Measurements from ENCODE around the gene PARD6A. TPM values are rescaled to one million over a fixed set of nuclear protein-coding genes. Genes with fewer than 3 reads are reported as not detected.

The PARD6A gene
- total and polyA plus RNA-seq, 2 of the 13 experiments (the other 11 are each of a cell fraction or from before 2014, with no cell fraction given) = 3.5 to 4.3 TPM

GRCh38 chr16:67709050-67709449 is 48.3 kb downstream of the PARD6A start (continued):
- TF ChIP-seq, protein P1, sequence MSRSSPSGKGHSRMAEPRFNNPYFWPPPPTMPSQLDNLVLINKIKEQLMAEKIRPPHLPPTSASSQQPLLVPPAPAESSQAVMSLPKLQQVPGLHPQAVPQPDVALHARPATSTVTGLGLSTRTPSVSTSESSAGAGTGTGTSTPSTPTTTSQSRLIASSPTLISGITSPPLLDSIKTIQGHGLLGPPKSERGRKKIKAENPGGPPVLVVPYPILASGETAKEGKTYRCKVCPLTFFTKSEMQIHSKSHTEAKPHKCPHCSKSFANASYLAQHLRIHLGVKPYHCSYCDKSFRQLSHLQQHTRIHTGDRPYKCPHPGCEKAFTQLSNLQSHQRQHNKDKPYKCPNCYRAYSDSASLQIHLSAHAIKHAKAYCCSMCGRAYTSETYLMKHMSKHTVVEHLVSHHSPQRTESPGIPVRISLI (CRISPR knock-in tag; IDR thresholded peaks at IDR 0.05; ENCODE audit: borderline replicate concordance) = peak; percentile 49; the same call in 1 of the 2 replicates
- peak; percentile 78 for TF ChIP-seq CEBPB (IDR thresholded peaks at IDR 0.05; ENCODE audit: borderline replicate concordance, low read depth, low read length)

GRCh38 chr16:67710607-67711006 is 49.8 kb downstream of the PARD6A start:
- ChIA-PET POLR2A (no interaction called here), CTCF (ENCODE audit: low intra/inter-chr PET ratio, low total read pairs) (no interaction called here)
- Histone ChIP-seq H2AFZ (ENCODE audit: low read length) (no peak overlapping the region), H3K9ac (ENCODE audit: insufficient read depth, low read depth, low read length) (no peak overlapping the region), H3K27me3 (ENCODE audit: control insufficient read depth in 1 of 2, insufficient read depth in 2 of 2, low read length in 2 of 2) (no peaks in the 10 kb centered on the region), H3K9me3 (ENCODE audit: low read length) (no peaks in the 10 kb centered on the region), H3K36me3 (replicated peaks in 1 of 2; ENCODE audit: control insufficient read depth in 1 of 2, insufficient read depth in 2 of 2, low read length in 2 of 2) (no peaks in the 10 kb centered on the region; a peak in 2 of 5 replicates), H3K4me1 (ENCODE audit: insufficient read depth, low read length) (peaks cover 19% of the 10 kb centered on the region), H3K27ac (ENCODE audit: extremely low read length, insufficient read depth, low read length) (no peak overlapping the region), H3K4me3 (replicated peaks in 1 of 3; ENCODE audit: insufficient read depth in 1 of 3, low read depth in 2 of 3, low read length in 3 of 3) (no peak overlapping the region), H3K4me2 (ENCODE audit: low read depth, low read length) (no peak overlapping the region), H4K20me1 (ENCODE audit: insufficient read depth, low read length) (no peaks in the 10 kb centered on the region), H3K79me2 (ENCODE audit: insufficient read depth, low read length) (peaks cover 40% of the 10 kb centered on the region)
- ATAC-seq = no peak
- FAIRE-seq = no peak
- DNase-seq (ENCODE audit: low spot score) = no peak
- in situ Hi-C loops (cut with HindIII; ENCODE audit: extremely low pct_ligation_motif_present, low pct_unique_long_range_greater_than_20kb) (no loop called here), intact Hi-C loops (cut with micrococcal nuclease; ENCODE audit: unreplicated experiment) (no loop called here)
- 98% methylated on average over 6 of the region's 6 CpGs for WGBS (ENCODE audit: low lambda C conversion rate)
- no peak for TF ChIP-seq ISL2 (CRISPR knock-in tag; IDR thresholded peaks at IDR 0.05)
- TF ChIP-seq ZBTB7B (CRISPR knock-in tag; IDR thresholded peaks at IDR 0.05) = no peak
- TF ChIP-seq DMTF1 (CRISPR knock-in tag; IDR thresholded peaks at IDR 0.05) = no peak
- TF ChIP-seq AKAP8 (CRISPR knock-in tag; IDR thresholded peaks at IDR 0.05) = no peak
- TF ChIP-seq ZNF780A (CRISPR knock-in tag; IDR thresholded peaks at IDR 0.05) = no peak
- no peak for TF ChIP-seq NRL (CRISPR knock-in tag; IDR thresholded peaks at IDR 0.05; ENCODE audit: borderline replicate concordance)
- TF ChIP-seq ZNF891 (CRISPR knock-in tag; IDR thresholded peaks at IDR 0.05) = no peak
- TF ChIP-seq MAFK (conservative IDR thresholded peaks at IDR 0.05 in 1 of 2, IDR thresholded peaks at IDR 0.05 in 1 of 2; ENCODE audit: low read length in 2 of 2) = no peak
- TF ChIP-seq HNF4A (CRISPR knock-in tag; IDR thresholded peaks at IDR 0.05) = no peak
- no peak for TF ChIP-seq ATAD3A (CRISPR knock-in tag; IDR thresholded peaks at IDR 0.05)
- BruUV-seq (replicated peaks) = no TSS peak

Other genes starting within 250 kb of the PARD6A start
- 0.36 and 1.1 TPM in 2 replicates for gene ZDHHC1, start 244.5 kb upstream of the PARD6A start, total RNA-seq (2016; rRNA removed; fragmentation: Illumina TruSeq; extraction: Trizol)
- gene ZDHHC1, start 244.5 kb upstream of the PARD6A start, polyA plus RNA-seq (2011; rRNA removed) = 0.47 and 0.51 TPM in 2 replicates
- gene HSD11B2, start 229.8 kb upstream of the PARD6A start, total RNA-seq (2016; rRNA removed; fragmentation: Illumina TruSeq; extraction: Trizol) = 6.7 and 13.6 TPM in 2 replicates
- 8.9 and 11.9 TPM in 2 replicates for gene HSD11B2, start 229.8 kb upstream of the PARD6A start, polyA plus RNA-seq (2011; rRNA removed)
- 49.5 and 51.1 TPM in 2 replicates for gene ATP6V0D1, start 179.8 kb upstream of the PARD6A start, total RNA-seq (2016; rRNA removed; fragmentation: Illumina TruSeq; extraction: Trizol)
- 54.2 and 61.3 TPM in 2 replicates for gene ATP6V0D1, start 179.8 kb upstream of the PARD6A start, polyA plus RNA-seq (2011; rRNA removed)
- gene AGRP, start 177.4 kb upstream of the PARD6A start, total RNA-seq (2016; rRNA removed; fragmentation: Illumina TruSeq; extraction: Trizol) = not detected in 2 replicates
- gene AGRP, start 177.4 kb upstream of the PARD6A start, polyA plus RNA-seq (2011; rRNA removed) = not detected in 2 replicates
- 4.6 and 11.2 TPM in 2 replicates for gene RIPOR1, start 132.1 kb upstream of the PARD6A start, total RNA-seq (2016; rRNA removed; fragmentation: Illumina TruSeq; extraction: Trizol)
- 5.7 and 8.1 TPM in 2 replicates for gene RIPOR1, start 132.1 kb upstream of the PARD6A start, polyA plus RNA-seq (2011; rRNA removed)
- 37.5 and 59.3 TPM in 2 replicates for gene CTCF, start 98.4 kb upstream of the PARD6A start, total RNA-seq (2016; rRNA removed; fragmentation: Illumina TruSeq; extraction: Trizol)
- 19.5 and 20.8 TPM in 2 replicates for gene CTCF, start 98.4 kb upstream of the PARD6A start, polyA plus RNA-seq (2011; rRNA removed)
- 0.91 and 1.3 TPM in 2 replicates for gene CARMIL2, start 15.8 kb upstream of the PARD6A start, total RNA-seq (2016; rRNA removed; fragmentation: Illumina TruSeq; extraction: Trizol)
- 2.7 and 3.9 TPM in 2 replicates for gene CARMIL2, start 15.8 kb upstream of the PARD6A start, polyA plus RNA-seq (2011; rRNA removed)
- 26.1 and 32.6 TPM in 2 replicates for gene ACD, start 700 bp upstream of the PARD6A start, total RNA-seq (2016; rRNA removed; fragmentation: Illumina TruSeq; extraction: Trizol)
- 37.1 and 38.3 TPM in 2 replicates for gene ACD, start 700 bp upstream of the PARD6A start, polyA plus RNA-seq (2011; rRNA removed)
- gene ENKD1, start 5.8 kb downstream of the PARD6A start, total RNA-seq (2016; rRNA removed; fragmentation: Illumina TruSeq; extraction: Trizol) = 20.8 and 21.4 TPM in 2 replicates
- gene ENKD1, start 5.8 kb downstream of the PARD6A start, polyA plus RNA-seq (2011; rRNA removed) = 10.8 and 12.2 TPM in 2 replicates
- 1.7 and 3.1 TPM in 2 replicates for gene C16orf86, start 5.9 kb downstream of the PARD6A start, total RNA-seq (2016; rRNA removed; fragmentation: Illumina TruSeq; extraction: Trizol)
- 1.5 and 2.0 TPM in 2 replicates for gene C16orf86, start 5.9 kb downstream of the PARD6A start, polyA plus RNA-seq (2011; rRNA removed)
- 17.2 and 17.6 TPM in 2 replicates for gene GFOD2, start 58.4 kb downstream of the PARD6A start, total RNA-seq (2016; rRNA removed; fragmentation: Illumina TruSeq; extraction: Trizol)
- gene GFOD2, start 58.4 kb downstream of the PARD6A start, polyA plus RNA-seq (2011; rRNA removed) = 11.1 and 12.8 TPM in 2 replicates
- gene RANBP10, start 145.6 kb downstream of the PARD6A start, total RNA-seq (2016; rRNA removed; fragmentation: Illumina TruSeq; extraction: Trizol) = 8.5 and 9.2 TPM in 2 replicates
- 22.7 and 24.5 TPM in 2 replicates for gene RANBP10, start 145.6 kb downstream of the PARD6A start, polyA plus RNA-seq (2011; rRNA removed)
- 0.10 and 0.86 TPM in 2 replicates for gene TSNAXIP1, start 145.9 kb downstream of the PARD6A start, total RNA-seq (2016; rRNA removed; fragmentation: Illumina TruSeq; extraction: Trizol)
- gene TSNAXIP1, start 145.9 kb downstream of the PARD6A start, polyA plus RNA-seq (2011; rRNA removed) = 0.37 and 0.61 TPM in 2 replicates
- 53.4 and 53.8 TPM in 2 replicates for gene THAP11, start 181.4 kb downstream of the PARD6A start, total RNA-seq (2016; rRNA removed; fragmentation: Illumina TruSeq; extraction: Trizol)
- 44.2 and 45.5 TPM in 2 replicates for gene THAP11, start 181.4 kb downstream of the PARD6A start, polyA plus RNA-seq (2011; rRNA removed)
- 214 and 224 TPM in 2 replicates for gene NUTF2, start 186.0 kb downstream of the PARD6A start, total RNA-seq (2016; rRNA removed; fragmentation: Illumina TruSeq; extraction: Trizol)
- gene NUTF2, start 186.0 kb downstream of the PARD6A start, polyA plus RNA-seq (2011; rRNA removed) = 168 and 198 TPM in 2 replicates
- 24.8 and 43.3 TPM in 2 replicates for gene CENPT, start 186.7 kb downstream of the PARD6A start, total RNA-seq (2016; rRNA removed; fragmentation: Illumina TruSeq; extraction: Trizol)
- gene CENPT, start 186.7 kb downstream of the PARD6A start, polyA plus RNA-seq (2011; rRNA removed) = 40.9 and 51.3 TPM in 2 replicates
- gene EDC4, start 212.1 kb downstream of the PARD6A start, total RNA-seq (2016; rRNA removed; fragmentation: Illumina TruSeq; extraction: Trizol) = 53.4 and 59.1 TPM in 2 replicates
- gene EDC4, start 212.1 kb downstream of the PARD6A start, polyA plus RNA-seq (2011; rRNA removed) = 51.4 and 65.8 TPM in 2 replicates
- gene NRN1L, start 223.9 kb downstream of the PARD6A start, total RNA-seq (2016; rRNA removed; fragmentation: Illumina TruSeq; extraction: Trizol) = 0.53 TPM in 1 of 2 replicates, not detected in the other
- gene NRN1L, start 223.9 kb downstream of the PARD6A start, polyA plus RNA-seq (2011; rRNA removed) = 1.2 and 1.3 TPM in 2 replicates
- gene PSKH1, start 232.3 kb downstream of the PARD6A start, total RNA-seq (2016; rRNA removed; fragmentation: Illumina TruSeq; extraction: Trizol) = 8.4 and 12.9 TPM in 2 replicates
- 19.1 and 45.7 TPM in 2 replicates for gene PSKH1, start 232.3 kb downstream of the PARD6A start, polyA plus RNA-seq (2011; rRNA removed)

All from HepG2 (cell line).